IMR-90 (cell line): ENCODE data around the gene ZNF282. TPM values are rescaled to one million over a fixed set of nuclear protein-coding genes. Genes with fewer than 3 reads are reported as not detected.

Experiments
- ATAC-seq: fragments of 200-7000 bp; cut with Tn5 transposase; 2 replicates; pipeline ENCODE4 v1.9.1; 2020; ENCODE audit warnings: low read depth, mild to moderate bottlenecking, moderate library complexity
- BruUV-seq: library from RNA; stranded (reverse); fragments of 400-500 nt; replicated peaks from 2 replicates; lab custom pipeline; 2021; lab: Mats Ljungman, UMichigan
- CTCF ChIA-PET: fragments of 300-600 bp; formaldehyde crosslinking; extraction: SDS; loops from one replicate; lab custom pipeline; 2021; ENCODE audit warnings: antibody characterized with exemption; lab: Yijun Ruan, JAX
- POLR2A ChIA-PET: fragments of 300-600 bp; sonication (Branson Sonifier 250); formaldehyde crosslinking; loops from one replicate; lab custom pipeline; 2022; ENCODE audit warnings: antibody characterized with exemption; ENCODE audit not compliant: unreplicated experiment; lab: Charles Lee
- DNase-seq: peaks from one replicate; pipeline ENCODE4 v3.0.0; 2013
- H2AFZ ChIP-seq: replicated peaks from 2 replicates; pipeline ENCODE3; 2013; ENCODE audit warnings: low read length, mild to moderate bottlenecking; ENCODE audit not compliant: poor library complexity
- H2AK5ac ChIP-seq: 2 replicates; pipeline ENCODE4 v1.6.1; 2013; ENCODE audit warnings: low read depth, low read length, inconsistent platforms
- H2AK9ac ChIP-seq: replicated peaks from 2 replicates; pipeline ENCODE3; 2013; ENCODE audit warnings: mild to moderate bottlenecking, low read depth, low read length, moderate library complexity; ENCODE audit not compliant: poor library complexity
- H2BK120ac ChIP-seq: 2 replicates; pipeline ENCODE4 v1.6.1; 2013; ENCODE audit warnings: low read depth, low read length, inconsistent platforms
- H2BK15ac ChIP-seq: 3 replicates; pipeline ENCODE4 v1.6.1; 2013; ENCODE audit warnings: low read depth, low read length, inconsistent platforms
- H2BK20ac ChIP-seq: 2 replicates; pipeline ENCODE4 v1.6.1; 2013; ENCODE audit warnings: low read depth, mild to moderate bottlenecking, inconsistent platforms, low read length, moderate library complexity
- H2BK5ac ChIP-seq: 2 replicates; pipeline ENCODE4 v1.6.1; 2013; ENCODE audit warnings: mild to moderate bottlenecking, low read depth, low read length, inconsistent platforms; ENCODE audit not compliant: poor library complexity, severe bottlenecking
- H3K14ac ChIP-seq: replicated peaks from 2 replicates; pipeline ENCODE4 v1.6.1; 2013; ENCODE audit warnings: low read depth, low read length, inconsistent platforms
- H3K18ac ChIP-seq: 2 replicates; pipeline ENCODE4 v1.6.1; 2013; ENCODE audit warnings: low read depth, low read length, control low read depth
- H3K23ac ChIP-seq: 2 replicates; pipeline ENCODE4 v1.6.1; 2013; ENCODE audit warnings: low read depth, low read length, inconsistent platforms
- H3K27ac ChIP-seq: 2 replicates; pipeline ENCODE4 v1.5.1; 2013; ENCODE audit warnings: mild to moderate bottlenecking, control low read depth, low read length; ENCODE audit not compliant: insufficient read depth
- H3K27me3 ChIP-seq: 2 replicates; pipeline ENCODE4 v1.6.1; 2013; ENCODE audit warnings: low read length; ENCODE audit not compliant: control insufficient read depth, insufficient read depth
- H3K36me3 ChIP-seq: 2 replicates; pipeline ENCODE4 v1.6.1; 2013; ENCODE audit warnings: low read length, mixed read lengths; ENCODE audit not compliant: control insufficient read depth, insufficient read depth
- H3K4ac ChIP-seq: 2 replicates; pipeline ENCODE4 v1.6.1; 2013; ENCODE audit warnings: low read depth, low read length, inconsistent platforms
- H3K4me1 ChIP-seq: 2 replicates; pipeline ENCODE4 v1.6.1; 2013; ENCODE audit warnings: low read length, mixed read lengths; ENCODE audit not compliant: control insufficient read depth, insufficient read depth
- H3K4me2 ChIP-seq: 2 replicates; pipeline ENCODE4 v1.6.1; 2013; ENCODE audit warnings: low read depth, mild to moderate bottlenecking, control low read depth, low read length, moderate library complexity
- H3K4me3 ChIP-seq: 2 replicates; pipeline ENCODE4 v1.5.1; 2013; ENCODE audit warnings: low read depth, mild to moderate bottlenecking, control low read depth, low read length, moderate library complexity; ENCODE audit not compliant: insufficient read depth
- H3K56ac ChIP-seq: 2 replicates; pipeline ENCODE4 v1.6.1; 2013; ENCODE audit warnings: low read length, inconsistent platforms; ENCODE audit not compliant: insufficient read depth; ENCODE audit errors: extremely low read depth
- H3K79me1 ChIP-seq, 2 experiments: 2 replicates each; pipeline ENCODE4 v1.6.1; 2013; ENCODE audit warnings: low read length in 2 of 2, inconsistent platforms in 1 of 2, low read depth in 1 of 2
- H3K9ac ChIP-seq: 2 replicates; pipeline ENCODE4 v1.6.1; 2013; ENCODE audit warnings: low read depth, low read length, control low read depth
- H3K9me1 ChIP-seq: 2 replicates; pipeline ENCODE4 v1.6.1; 2013; ENCODE audit warnings: low read length, inconsistent platforms; ENCODE audit not compliant: insufficient read depth
- H3K9me3 ChIP-seq: 2 replicates; pipeline ENCODE4 v1.6.1; 2013; ENCODE audit warnings: low read length; ENCODE audit not compliant: control insufficient read depth, insufficient read depth
- H4K20me1 ChIP-seq: 2 replicates; pipeline ENCODE4 v1.6.1; 2013; ENCODE audit warnings: low read length, inconsistent platforms; ENCODE audit not compliant: insufficient read depth
- H4K5ac ChIP-seq: 2 replicates; pipeline ENCODE4 v1.6.1; 2013; ENCODE audit warnings: mild to moderate bottlenecking, low read depth, low read length, control low read depth
- H4K8ac ChIP-seq, 2 experiments: 2 replicates each; pipeline ENCODE4 v1.6.1; 2013; ENCODE audit warnings: low read depth in 2 of 2, low read length in 2 of 2, control low read depth in 1 of 2, inconsistent platforms in 1 of 2
- H4K91ac ChIP-seq: 2 replicates; pipeline ENCODE4 v1.6.1; 2013; ENCODE audit warnings: low read depth, low read length, inconsistent platforms; ENCODE audit not compliant: insufficient read depth
- BHLHE40 ChIP-seq: fragments of 150-350 bp; IDR thresholded peaks from 2 replicates; pipeline ENCODE4 v1.6.1; 2016; ENCODE audit warnings: mild to moderate bottlenecking, low read depth, low read length
- CEBPB ChIP-seq: IDR thresholded peaks from 2 replicates; pipeline ENCODE4 v1.6.1; 2012; ENCODE audit warnings: low read depth, low read length, improper control_type of control experiment
- CHD1 ChIP-seq: IDR thresholded peaks from 2 replicates; pipeline ENCODE4 v1.6.1; 2012; ENCODE audit warnings: low read depth, low read length, improper control_type of control experiment
- FOS ChIP-seq: fragments of 150-350 bp; IDR thresholded peaks from 2 replicates; pipeline ENCODE4 v1.6.1; 2016; ENCODE audit warnings: low read depth, low read length
- MAFK ChIP-seq: IDR thresholded peaks from 2 replicates; pipeline ENCODE4 v1.6.1; 2012; ENCODE audit warnings: low read depth, low read length, improper control_type of control experiment
- MAZ ChIP-seq: IDR thresholded peaks from 2 replicates; pipeline ENCODE4 v1.6.1; 2012; ENCODE audit warnings: low read depth, mild to moderate bottlenecking, low read length, improper control_type of control experiment, moderate library complexity, borderline replicate concordance
- MXI1 ChIP-seq: IDR thresholded peaks from 2 replicates; pipeline ENCODE4 v1.6.1; 2012; ENCODE audit warnings: low read depth, mild to moderate bottlenecking, low read length, moderate library complexity, borderline replicate concordance
- NFE2L2 ChIP-seq: fragments of 150-350 bp; IDR thresholded peaks from 2 replicates; pipeline ENCODE4 v1.6.1; 2016; ENCODE audit warnings: low read depth, mild to moderate bottlenecking, low read length
- POLR2A ChIP-seq: IDR thresholded peaks from 2 replicates; pipeline ENCODE4 v1.6.1; 2012; ENCODE audit warnings: mild to moderate bottlenecking, low read depth, low read length
- RAD21 ChIP-seq: IDR thresholded peaks from 2 replicates; pipeline ENCODE4 v1.6.1; 2012; ENCODE audit warnings: low read length, improper control_type of control experiment
- RCOR1 ChIP-seq: IDR thresholded peaks from 2 replicates; pipeline ENCODE4 v1.6.1; 2012; ENCODE audit warnings: mild to moderate bottlenecking, low read length, improper control_type of control experiment; ENCODE audit not compliant: insufficient replicate concordance
- RFX5 ChIP-seq: IDR thresholded peaks from 2 replicates; pipeline ENCODE4 v1.8.0; 2012; ENCODE audit warnings: low read depth, mild to moderate bottlenecking, low read length, moderate library complexity
- SMC3 ChIP-seq: fragments of 150-350 bp; IDR thresholded peaks from 2 replicates; pipeline ENCODE4 v1.6.1; 2016; ENCODE audit warnings: low read depth, mild to moderate bottlenecking, antibody characterized with exemption, low read length, moderate library complexity
- WGBS, 2 experiments: methylation state at CpG; one replicate each; pipeline versions ENCODE4 v1.1.5 to v1.1.7; 2013; ENCODE audit warnings: missing lambda C conversion rate in 2 of 2; ENCODE audit not compliant: insufficient read length in 1 of 2; ENCODE audit errors: extremely low coverage in 2 of 2; 5-methylcytosine and 5-hydroxymethylcytosine counted together
- dilution Hi-C: fragments of 300-500 bp; cut with HindIII; formaldehyde crosslinking; loops from one replicate; pipeline ENCODE4 v1.14.3; 2018; ENCODE audit warnings: low sequenced_read_pairs; ENCODE audit not compliant: unreplicated experiment
- in situ Hi-C: fragments of 300-500 bp; cut with MboI; formaldehyde crosslinking; loops from 3 replicates; pipeline ENCODE4 v1.14.3; 2019; ENCODE audit warnings: low sequenced_read_pairs, inconsistent platforms, mixed read lengths
- intact Hi-C: fragments of 100-400 bp; cut with micrococcal nuclease; formaldehyde crosslinking; loops from 2 replicates; pipeline ENCODE4 v1.10.0; 2022
- polyA plus RNA-seq, 3 experiments: library from polyadenylated mRNA; depleted of rRNA; stranded (reverse); fragments of >200 nt; gene quantifications; 2 replicates each; pipeline ENCODE4 v1.2.3, GENCODE V29; 2012; ENCODE audit warnings: low replicate concordance in 1 of 3
- total RNA-seq: library from RNA; depleted of rRNA; stranded (reverse); fragments of >200 nt; gene quantifications from 2 replicates; pipeline ENCODE4 v1.2.3, GENCODE V29; 2012
- TF ChIP-seq, protein P1 (sequence below): fragments of 150-350 bp; IDR thresholded peaks from 2 replicates; pipeline ENCODE4 v1.6.1; 2017; ENCODE audit warnings: mild to moderate bottlenecking, antibody characterized with exemption, low read length, low read depth
- TF ChIP-seq, protein P2 (sequence below): fragments of 150-350 bp; IDR thresholded peaks from 2 replicates; pipeline ENCODE4 v1.6.1; 2016; ENCODE audit warnings: low read depth, mild to moderate bottlenecking, low read length, moderate library complexity, borderline replicate concordance
- TF ChIP-seq, protein P3 (sequence below): conservative IDR thresholded peaks from 2 replicates; pipeline ENCODE4 v1.5.1; 2012; ENCODE audit warnings: mild to moderate bottlenecking, low read depth, low read length, improper control_type of control experiment

Gene ZNF282
- total and polyA plus RNA-seq, 2 of the 4 experiments (the other 2 are of a cell fraction) = 7.2 to 11.9 TPM

DNA sequence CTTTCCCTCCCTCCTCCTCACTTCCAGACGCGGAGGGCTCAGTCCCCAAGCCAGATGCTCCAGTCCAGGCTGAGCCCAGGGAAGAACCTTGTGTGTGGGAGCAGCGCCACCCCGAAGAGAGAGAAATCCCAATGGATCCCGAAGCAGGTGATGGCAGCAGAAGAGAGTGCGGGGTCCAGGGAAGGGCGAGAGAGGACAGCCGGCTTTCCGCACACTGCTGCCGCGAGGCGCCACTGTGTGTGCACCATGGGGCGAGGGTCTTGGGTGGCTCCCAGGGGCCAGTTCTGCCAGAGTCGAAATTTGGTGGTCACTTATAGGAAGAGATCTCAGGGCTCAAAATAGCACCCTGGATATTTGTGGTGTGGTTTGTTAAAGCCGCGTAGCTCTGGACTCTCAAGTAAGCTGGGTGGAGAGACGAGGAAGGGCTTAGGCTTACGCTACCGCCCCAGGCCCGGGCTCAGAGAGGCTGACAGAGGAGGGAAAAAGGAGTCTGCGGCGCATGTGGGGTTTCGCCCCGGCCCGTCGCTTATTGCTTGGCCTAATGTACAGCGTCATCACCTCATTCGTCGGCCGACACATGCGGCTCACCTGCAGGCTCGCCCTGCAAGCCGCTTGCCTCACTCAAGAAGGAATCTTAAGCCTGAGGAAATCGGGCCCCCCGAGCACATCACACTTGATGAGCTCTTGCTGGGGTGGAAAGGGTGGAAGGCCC is 12.1 kb downstream of the ZNF282 start:
- Histone ChIP-seq H3K4me2 (no peak overlapping the region), H3K27ac (no peak overlapping the region), H3K27me3 (no peaks in the 10 kb centered on the region), H3K9me1 (peaks cover 16% of the 10 kb centered on the region), H2BK120ac (no peak overlapping the region), H3K23ac (no peak overlapping the region), H3K56ac (no peak overlapping the region), H3K9me3 (no peaks in the 10 kb centered on the region), H2AFZ (no peak overlapping the region), H3K4me3 (no peak overlapping the region), H4K20me1 (peaks cover 12% of the 10 kb centered on the region), H3K79me1 (peaks cover 28 to 45% of the 10 kb centered on the region in 2 experiments), H3K14ac (no peak overlapping the region), H4K5ac (no peak overlapping the region), H2AK5ac (no peak overlapping the region), H4K91ac (no peak overlapping the region), H2BK20ac (no peak overlapping the region), H2BK5ac (no peak overlapping the region), H3K18ac (no peak overlapping the region), H3K4me1 (no peaks in the 10 kb centered on the region), H3K4ac (no peak overlapping the region), H2AK9ac (no peak overlapping the region), H3K36me3 (peaks cover 71% of the 10 kb centered on the region), H2BK15ac (no peak overlapping the region), H3K9ac (no peak overlapping the region), H4K8ac (no peak overlapping the region)
- ATAC-seq (no peak), DNase-seq (no peak)
- 95% methylated on average over 15 of the region's 35 CpGs; no CpG with 5 or more reads in 1 of the 2 experiments for WGBS, 2 experiments
- in situ Hi-C loops = no loop called here
- dilution Hi-C loops = no loop called here
- BruUV-seq = no TSS peak
- intact Hi-C loops = no loop called here
- no peak for TF ChIP-seq NFE2L2
- TF ChIP-seq, protein P1, sequence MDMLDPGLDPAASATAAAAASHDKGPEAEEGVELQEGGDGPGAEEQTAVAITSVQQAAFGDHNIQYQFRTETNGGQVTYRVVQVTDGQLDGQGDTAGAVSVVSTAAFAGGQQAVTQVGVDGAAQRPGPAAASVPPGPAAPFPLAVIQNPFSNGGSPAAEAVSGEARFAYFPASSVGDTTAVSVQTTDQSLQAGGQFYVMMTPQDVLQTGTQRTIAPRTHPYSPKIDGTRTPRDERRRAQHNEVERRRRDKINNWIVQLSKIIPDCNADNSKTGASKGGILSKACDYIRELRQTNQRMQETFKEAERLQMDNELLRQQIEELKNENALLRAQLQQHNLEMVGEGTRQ = no peak
- TF ChIP-seq, protein P2, sequence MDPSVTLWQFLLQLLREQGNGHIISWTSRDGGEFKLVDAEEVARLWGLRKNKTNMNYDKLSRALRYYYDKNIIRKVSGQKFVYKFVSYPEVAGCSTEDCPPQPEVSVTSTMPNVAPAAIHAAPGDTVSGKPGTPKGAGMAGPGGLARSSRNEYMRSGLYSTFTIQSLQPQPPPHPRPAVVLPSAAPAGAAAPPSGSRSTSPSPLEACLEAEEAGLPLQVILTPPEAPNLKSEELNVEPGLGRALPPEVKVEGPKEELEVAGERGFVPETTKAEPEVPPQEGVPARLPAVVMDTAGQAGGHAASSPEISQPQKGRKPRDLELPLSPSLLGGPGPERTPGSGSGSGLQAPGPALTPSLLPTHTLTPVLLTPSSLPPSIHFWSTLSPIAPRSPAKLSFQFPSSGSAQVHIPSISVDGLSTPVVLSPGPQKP = no peak
- TF ChIP-seq RFX5 = no peak
- TF ChIP-seq FOS = no peak
- TF ChIP-seq POLR2A = no peak
- TF ChIP-seq CEBPB = no peak
- TF ChIP-seq BHLHE40 = no peak
- TF ChIP-seq SMC3 = no peak
- TF ChIP-seq, protein P3, sequence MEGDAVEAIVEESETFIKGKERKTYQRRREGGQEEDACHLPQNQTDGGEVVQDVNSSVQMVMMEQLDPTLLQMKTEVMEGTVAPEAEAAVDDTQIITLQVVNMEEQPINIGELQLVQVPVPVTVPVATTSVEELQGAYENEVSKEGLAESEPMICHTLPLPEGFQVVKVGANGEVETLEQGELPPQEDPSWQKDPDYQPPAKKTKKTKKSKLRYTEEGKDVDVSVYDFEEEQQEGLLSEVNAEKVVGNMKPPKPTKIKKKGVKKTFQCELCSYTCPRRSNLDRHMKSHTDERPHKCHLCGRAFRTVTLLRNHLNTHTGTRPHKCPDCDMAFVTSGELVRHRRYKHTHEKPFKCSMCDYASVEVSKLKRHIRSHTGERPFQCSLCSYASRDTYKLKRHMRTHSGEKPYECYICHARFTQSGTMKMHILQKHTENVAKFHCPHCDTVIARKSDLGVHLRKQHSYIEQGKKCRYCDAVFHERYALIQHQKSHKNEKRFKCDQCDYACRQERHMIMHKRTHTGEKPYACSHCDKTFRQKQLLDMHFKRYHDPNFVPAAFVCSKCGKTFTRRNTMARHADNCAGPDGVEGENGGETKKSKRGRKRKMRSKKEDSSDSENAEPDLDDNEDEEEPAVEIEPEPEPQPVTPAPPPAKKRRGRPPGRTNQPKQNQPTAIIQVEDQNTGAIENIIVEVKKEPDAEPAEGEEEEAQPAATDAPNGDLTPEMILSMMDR = no peak
- no peak for TF ChIP-seq MXI1
- TF ChIP-seq RAD21 = no peak
- no peak for TF ChIP-seq RCOR1
- no peak for TF ChIP-seq CHD1
- no peak for TF ChIP-seq MAZ
- TF ChIP-seq MAFK = no peak
- CTCF ChIA-PET = no interaction called here
- POLR2A ChIA-PET = no interaction called here
